ENCODE measurements around the gene SLC15A4.

- TF ChIP-seq, protein P1, sequence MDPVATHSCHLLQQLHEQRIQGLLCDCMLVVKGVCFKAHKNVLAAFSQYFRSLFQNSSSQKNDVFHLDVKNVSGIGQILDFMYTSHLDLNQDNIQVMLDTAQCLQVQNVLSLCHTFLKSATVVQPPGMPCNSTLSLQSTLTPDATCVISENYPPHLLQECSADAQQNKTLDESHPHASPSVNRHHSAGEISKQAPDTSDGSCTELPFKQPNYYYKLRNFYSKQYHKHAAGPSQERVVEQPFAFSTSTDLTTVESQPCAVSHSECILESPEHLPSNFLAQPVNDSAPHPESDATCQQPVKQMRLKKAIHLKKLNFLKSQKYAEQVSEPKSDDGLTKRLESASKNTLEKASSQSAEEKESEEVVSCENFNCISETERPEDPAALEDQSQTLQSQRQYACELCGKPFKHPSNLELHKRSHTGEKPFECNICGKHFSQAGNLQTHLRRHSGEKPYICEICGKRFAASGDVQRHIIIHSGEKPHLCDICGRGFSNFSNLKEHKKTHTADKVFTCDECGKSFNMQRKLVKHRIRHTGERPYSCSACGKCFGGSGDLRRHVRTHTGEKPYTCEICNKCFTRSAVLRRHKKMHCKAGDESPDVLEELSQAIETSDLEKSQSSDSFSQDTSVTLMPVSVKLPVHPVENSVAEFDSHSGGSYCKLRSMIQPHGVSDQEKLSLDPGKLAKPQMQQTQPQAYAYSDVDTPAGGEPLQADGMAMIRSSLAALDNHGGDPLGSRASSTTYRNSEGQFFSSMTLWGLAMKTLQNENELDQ (CRISPR knock-in tag; IDR thresholded peaks at IDR 0.05; ENCODE audit: borderline replicate concordance): no peak
- no peak for TF ChIP-seq NRF1 (conservative IDR thresholded peaks at IDR 0.05 in 1 of 2, IDR thresholded peaks at IDR 0.05 in 1 of 2)
Measured at GRCh38 chr12:128800606-128801005, 23.2 kb downstream of the SLC15A4 start.
